Measurements from ENCODE around the gene INTS6L.

INTS6L gene

DNA sequence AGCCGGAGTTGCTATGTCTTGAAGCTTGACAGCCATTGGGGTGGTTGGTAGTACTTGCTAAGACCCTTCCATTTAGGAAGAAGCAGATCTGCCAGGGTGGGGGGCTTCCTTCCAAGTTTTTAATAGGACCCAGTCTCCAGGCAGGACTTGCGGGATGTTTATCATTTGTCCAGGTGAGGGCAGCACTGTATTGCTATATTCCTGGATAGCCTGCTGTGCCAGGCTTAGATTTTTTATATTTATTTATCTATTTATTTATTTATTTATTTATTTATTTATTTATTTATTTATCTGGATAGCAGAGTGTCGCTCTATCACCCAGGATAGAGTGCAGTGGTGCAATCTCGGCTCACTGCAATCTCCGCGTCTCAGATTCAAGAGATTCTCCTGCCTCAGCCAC is 105.5 kb downstream of the INTS6L start:
- no peak for DNase-seq

DNA sequence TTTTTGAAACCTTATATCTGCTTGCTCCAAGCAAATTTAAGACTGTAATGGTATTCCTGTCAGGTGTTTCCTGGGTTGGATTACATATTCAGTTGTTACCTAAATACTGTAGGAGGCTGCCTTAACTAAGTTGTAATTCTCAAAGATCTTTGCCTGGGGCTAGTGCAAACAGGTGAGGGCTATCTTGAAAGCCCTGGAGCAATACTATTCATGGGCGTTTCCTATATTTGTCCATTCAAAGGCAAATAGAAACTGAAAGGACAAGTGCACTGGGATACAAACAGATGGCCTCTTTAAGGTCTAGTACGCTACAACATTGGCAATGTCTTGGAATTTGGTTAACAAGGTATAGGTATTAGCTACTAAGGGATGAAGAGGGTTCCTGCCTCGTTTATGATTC is 108.9 kb downstream of the INTS6L start:
- DNase-seq, result no peak
